Effector CD4-positive, alpha-beta T cell (primary cell): Measurements from ENCODE around the gene ATXN2.

Experiments used
- DNase-seq: peaks from one replicate; pipeline ENCODE4 v3.0.0-alpha.2; 2020

ATXN2 gene

GRCh38 chr12:111435661-111436201, 163.4 kb downstream of the ATXN2 start:
- no peak for DNase-seq

DNA sequence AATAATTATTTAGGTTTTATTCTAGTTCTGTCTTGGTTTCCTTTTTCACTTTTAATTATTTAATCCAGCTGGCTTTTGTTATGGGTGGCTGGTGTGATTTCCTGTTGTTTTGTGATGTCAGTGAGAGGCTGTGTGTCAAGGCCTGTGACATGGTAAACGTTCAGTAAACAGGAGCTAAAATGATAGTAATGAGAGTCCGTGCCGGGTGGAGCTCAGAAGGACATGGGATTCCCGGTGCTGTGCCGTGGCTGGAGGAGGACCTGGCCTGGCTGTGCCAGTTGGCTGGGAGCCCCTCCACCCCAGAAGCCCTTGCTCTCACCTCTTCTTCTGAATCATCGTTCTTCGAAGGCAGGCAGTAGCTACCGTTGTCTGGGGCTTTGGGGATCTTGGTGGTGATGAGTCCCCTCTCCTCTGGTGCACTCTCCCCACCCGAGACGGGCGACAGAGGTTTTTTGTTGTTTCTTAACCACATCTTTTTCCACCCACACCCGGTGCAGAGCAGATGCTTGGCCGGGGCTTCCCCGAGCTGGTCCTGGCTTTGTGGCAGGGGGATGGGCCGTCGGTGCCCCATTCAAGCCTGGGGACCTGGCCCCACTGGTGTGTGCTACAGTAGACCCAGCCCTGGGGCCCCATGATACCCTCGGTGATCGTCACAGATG, 164.3 kb downstream of the ATXN2 start:
- DNase-seq = peak; percentile 85

GRCh38 chr12:111434049-111434448, 165.1 kb downstream of the ATXN2 start:
- no peak for DNase-seq

GRCh38 chr12:111431772-111432171, 167.3 kb downstream of the ATXN2 start:
- DNase-seq = no peak

GRCh38 chr12:111430433-111431353, 168.4 kb downstream of the ATXN2 start:
- DNase-seq = peak; percentile 66

GRCh38 chr12:111429828-111430432, 169.2 kb downstream of the ATXN2 start:
- DNase-seq = peak; percentile 69

GRCh38 chr12:111428728-111429175, 170.4 kb downstream of the ATXN2 start:
- no peak for DNase-seq

DNA sequence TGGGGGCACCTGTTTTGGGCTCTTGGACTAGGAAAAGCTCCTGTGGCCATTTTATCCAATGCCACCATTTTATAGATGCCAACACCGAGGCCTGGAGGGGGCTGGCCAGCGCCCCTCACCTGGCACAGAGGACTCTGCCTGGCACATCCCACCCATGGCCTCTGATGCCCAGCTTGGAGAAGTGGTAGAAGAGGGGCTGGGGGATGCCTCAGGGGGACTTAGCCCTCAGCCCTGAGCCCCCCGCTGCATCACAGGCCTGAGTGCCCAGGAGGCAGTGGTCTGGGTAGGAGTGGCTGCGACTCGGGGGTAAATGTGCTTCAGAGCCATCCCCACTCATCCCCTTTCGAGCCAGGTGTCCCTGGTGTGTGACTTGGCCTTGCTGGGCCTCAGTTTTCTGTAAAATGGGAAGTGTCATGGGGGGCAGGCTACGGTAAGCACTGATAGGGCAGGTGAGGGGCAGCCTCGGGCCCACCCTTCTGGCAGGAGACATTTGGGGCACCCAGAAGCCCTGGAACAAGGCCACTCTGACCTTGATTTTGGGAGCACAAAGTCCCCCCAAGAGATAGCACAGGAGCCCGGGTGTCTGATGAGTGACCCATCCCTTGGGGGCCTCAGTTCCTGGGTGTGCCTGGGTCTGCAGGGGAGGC, 170.9 kb downstream of the ATXN2 start:
- DNase-seq = no peak

DNA sequence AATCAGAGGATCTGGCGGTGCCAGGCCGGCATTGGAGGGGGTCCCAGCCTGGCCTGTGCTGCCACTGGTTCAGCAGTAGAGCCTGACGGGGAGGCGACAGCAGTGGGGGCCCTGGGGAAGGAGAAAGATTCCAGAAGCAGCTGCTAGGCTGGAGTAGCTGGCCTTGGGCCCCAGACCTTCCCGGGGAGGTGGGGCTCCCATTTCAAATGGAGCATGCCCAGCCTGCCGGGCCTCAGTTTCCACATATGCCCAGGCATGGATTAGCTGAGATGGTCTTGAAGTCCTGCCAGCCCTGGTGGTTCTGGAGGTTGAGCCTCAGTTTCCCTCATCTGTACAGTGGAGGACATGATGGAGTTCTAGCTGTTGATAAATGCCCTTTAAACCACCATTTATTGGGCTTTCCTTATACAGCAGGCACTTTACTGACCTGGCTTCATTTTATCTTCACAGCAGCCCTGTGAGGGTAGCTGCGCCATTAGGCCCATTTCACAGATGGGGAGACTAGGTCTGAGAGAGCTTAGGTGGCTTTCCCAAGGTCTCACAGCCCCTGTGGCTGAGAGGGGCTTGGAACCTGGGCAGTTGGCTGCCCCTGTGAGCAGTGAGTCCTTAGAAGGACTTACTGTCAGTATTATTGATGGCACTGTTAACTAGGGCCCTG, 171.6 kb downstream of the ATXN2 start:
- DNase-seq = no peak

DNA sequence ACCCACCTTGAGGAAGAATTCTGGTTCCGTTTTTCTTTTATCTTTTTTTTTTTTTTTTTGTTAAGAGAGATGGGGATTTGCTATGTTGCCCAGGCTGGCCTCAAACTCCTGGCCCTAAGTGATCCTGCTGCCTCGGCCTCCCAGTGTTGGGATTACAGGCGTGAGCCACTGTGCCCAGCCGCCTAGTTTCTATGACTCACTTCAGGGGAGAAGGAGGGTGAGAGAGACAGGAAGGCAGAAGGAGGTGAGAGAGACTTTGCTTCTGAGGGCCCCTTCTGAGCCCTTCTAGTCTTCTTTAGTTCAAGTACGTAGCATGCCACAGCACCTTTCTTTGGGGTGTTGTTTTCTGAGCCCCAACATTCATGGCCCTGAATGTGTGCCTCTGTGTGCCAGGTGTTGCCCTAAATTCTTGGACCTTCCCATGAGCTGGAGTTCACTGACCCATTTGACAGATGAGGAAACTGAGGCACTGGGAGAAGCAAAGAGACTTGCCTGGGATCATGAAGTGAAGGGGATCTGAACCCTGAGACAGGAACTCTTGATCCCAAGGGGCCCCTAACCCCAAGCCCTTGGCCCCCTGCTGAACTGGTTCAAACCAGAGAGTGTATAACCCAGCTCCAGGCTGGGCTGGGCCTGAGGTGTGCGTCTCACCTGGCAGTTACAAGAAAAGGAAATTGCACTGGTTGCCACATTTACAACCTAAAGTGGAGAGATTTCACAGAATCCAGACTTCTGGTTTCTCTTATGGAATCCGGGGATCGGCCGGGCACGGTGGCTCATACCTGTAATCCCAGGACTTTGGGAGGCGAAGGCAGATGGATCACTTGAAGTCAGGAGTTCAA, 172.6 kb downstream of the ATXN2 start:
- DNase-seq = no peak

GRCh38 chr12:111425655-111426054, 173.5 kb downstream of the ATXN2 start:
- no peak for DNase-seq

DNA sequence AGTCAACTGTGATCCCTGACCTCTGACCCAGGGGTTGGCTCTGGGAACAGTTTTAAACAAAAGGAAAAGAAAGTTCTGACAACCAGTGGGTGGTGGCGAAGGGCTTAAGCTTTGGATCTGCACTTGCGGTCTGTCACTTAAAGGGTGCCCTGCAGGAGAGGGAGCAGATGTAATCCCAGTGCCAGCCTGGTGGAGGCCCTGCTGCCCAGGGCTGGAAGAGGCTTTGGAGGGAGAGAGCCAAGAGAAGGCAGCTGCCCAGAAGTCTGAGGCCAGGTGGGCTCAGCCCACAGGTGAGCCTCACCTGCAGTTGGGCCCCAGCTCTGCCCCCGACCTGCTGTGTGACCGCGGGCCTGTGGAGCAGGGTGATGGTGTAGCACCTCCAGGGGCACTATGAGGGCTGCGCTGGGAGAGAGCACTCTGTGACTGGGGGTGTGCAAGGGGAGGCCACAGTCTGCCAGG, 174.3 kb downstream of the ATXN2 start:
- DNase-seq = no peak

DNA sequence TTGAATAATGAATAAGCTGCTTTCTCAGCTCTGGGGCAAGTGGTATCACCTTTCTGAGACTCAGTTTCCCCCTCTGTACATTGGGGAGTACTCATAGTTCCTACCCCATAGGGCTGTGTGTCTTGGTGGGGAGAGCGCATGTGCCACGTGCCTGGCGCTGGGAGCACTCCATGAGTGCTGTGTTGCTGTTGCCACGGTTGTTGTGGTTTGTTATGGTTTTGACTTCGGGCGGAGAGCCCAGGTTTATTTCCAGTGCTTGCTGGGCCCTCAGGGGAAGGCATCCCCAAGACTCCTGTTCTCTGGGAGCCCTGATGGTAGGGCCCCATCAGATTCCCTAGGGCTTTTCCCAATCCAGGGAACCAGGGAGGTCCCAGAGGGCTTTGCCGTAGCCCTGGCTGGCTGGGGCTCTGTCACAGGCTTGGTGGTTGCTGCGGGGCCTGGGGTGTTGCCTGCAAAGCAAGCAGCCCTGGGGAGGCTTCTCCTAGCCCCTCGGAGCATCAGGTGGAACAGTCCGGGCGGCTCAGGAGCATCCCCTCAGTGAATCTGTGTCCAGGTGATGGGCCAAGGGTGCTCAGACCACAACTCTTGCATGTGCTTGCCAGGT, 174.8 kb downstream of the ATXN2 start:
- no peak for DNase-seq

DNA sequence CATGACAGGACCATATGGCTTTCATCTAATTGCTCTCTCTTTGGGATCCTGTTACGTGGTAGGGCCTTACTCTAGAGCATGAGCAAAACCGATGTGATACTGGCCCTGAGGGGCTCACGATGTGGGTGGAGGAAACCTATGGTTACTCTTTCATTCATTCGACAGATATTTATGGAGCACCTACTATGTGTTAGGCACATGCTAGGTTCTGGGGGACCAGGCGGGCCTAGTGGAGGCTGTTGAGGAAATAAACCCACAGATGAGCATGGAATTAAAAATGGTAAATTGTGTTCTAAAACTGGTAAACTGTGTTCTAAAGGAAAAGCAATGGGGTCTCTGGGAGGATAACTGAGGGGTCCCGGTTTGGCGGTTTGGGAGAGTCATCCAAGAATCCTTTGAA, 178.6 kb downstream of the ATXN2 start:
- DNase-seq = no peak

DNA sequence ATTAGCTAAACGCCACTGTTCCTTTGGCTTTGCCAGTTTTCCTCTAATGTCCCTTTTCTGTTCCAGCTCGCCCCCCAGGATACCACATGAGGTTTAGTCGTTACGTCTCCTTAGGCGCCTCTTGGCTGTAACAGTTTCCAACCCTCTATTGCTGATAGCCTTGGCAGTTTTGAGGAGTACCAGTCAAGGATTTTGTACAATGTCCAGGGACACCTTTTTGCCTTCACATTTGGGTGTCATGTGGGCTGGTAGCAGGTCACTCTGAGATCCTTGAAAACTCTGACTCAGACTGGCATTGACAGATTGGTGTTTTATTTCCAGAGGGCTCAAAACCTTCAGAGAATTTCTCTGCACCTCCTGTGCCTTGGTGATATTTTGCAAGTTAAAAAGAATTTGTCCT, 179.3 kb downstream of the ATXN2 start:
- no peak for DNase-seq

DNA sequence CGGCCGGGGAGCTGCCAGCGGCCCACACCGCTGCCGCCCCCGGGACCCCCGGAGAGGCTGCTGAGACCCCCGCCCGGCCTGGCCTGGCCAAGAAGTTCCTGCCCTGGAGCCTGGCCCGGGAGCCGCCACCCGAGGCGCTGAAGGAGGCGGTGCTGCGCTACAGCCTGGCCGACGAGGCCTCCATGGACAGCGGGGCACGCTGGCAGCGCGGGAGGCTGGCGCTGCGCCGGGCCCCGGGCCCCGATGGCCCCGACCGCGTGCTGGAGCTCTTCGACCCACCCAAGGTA, 180.6 kb downstream of the ATXN2 start:
- no peak for DNase-seq

GRCh38 chr12:111417784-111418593, 181.1 kb downstream of the ATXN2 start:
- DNase-seq = no peak

DNA sequence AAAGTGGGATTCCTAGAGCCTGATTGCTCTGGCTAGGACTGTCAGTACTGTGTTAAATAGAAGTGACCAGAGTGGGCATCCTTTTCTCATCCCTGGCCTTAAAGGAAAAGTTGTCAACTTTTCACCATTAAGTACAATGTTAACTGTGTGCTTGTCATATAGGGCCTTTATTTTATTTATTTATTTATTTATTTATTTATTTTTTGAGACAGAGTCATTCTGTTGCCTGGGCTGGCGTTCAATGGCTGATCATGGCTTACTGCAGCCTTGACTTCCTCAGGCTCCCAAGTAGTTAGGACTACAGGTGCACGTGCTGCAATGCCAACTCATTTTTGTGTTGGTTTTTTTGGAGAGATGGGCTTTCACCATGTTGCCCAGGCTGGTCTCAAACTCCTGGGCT, 181.8 kb downstream of the ATXN2 start:
- DNase-seq = no peak

- DNase-seq = no peak
These were observed 184.3 kb downstream of the ATXN2 start for GRCh38 chr12:111414711-111415252.
